Gastroesophageal sphincter (tissue), 3 donors: Measurements from ENCODE around the gene TRAPPC2L.

Experiments used
- EP300 ChIP-seq: sonication (generic); formaldehyde crosslinking; IDR thresholded peaks from one replicate; pipeline ENCODE4 v1.6.1; 2017; ENCODE audit warnings: antibody characterized with exemption, mild to moderate bottlenecking
- POLR2A ChIP-seq, 2 donors: fragments of 450-650 bp; IDR thresholded peaks; one replicate each; pipeline ENCODE4 v1.6.1; 2017; ENCODE audit warnings: antibody characterized with exemption in 2 of 2, mild to moderate bottlenecking in 2 of 2, moderate library complexity in 1 of 2
- TF ChIP-seq, protein P1 (sequence below), 4 experiments: fragments of 200-600 bp in 2 of 4; fragments of 450-650 bp in 2 of 4; sonication (generic) in 1 of 4; IDR thresholded peaks; one replicate each; pipeline ENCODE4 v1.5.1; 2017 to 2019; ENCODE audit warnings: antibody characterized with exemption in 4 of 4, mild to moderate bottlenecking in 2 of 4, moderate library complexity in 2 of 4

DNA sequence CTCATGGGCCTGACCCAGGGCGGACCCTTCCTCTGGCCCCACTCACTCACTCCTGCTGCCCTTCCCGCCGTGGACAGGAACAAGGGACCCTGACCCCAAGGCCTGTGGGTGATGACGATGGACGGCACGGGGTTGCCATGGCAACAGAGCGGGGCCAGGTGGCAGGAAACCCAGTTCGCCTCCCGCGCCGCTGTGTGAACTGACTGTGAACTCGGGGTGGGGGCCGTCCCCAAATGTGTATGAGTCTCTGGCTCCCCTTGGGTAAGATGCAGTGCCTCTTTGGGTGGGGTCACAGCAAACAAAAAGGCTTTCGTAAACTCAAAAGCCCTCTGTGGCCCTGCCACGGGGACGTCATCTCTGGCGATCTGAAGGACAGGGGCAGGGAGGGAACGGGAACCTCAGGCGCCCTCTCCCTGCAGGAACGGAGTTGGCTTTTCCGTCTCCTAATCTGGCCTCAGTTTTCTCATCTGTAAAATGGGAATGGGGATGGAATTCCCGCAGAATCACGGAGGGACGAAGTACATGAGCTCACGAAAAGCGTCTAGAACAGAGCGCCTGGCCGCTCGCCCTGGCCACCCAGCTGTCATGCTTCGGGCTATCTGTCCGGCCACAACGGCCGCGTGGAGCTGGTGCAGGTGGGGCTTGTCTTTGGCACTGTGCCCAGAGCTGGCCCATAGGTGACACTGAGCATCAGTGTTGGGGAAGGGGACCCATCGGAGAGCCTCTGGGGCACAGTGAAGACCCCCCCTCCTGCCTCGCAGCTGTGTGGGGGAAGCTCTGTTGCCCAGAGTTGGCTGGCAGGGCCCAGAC lies 54.4 kb downstream of the TRAPPC2L start:
- TF ChIP-seq, protein P1, sequence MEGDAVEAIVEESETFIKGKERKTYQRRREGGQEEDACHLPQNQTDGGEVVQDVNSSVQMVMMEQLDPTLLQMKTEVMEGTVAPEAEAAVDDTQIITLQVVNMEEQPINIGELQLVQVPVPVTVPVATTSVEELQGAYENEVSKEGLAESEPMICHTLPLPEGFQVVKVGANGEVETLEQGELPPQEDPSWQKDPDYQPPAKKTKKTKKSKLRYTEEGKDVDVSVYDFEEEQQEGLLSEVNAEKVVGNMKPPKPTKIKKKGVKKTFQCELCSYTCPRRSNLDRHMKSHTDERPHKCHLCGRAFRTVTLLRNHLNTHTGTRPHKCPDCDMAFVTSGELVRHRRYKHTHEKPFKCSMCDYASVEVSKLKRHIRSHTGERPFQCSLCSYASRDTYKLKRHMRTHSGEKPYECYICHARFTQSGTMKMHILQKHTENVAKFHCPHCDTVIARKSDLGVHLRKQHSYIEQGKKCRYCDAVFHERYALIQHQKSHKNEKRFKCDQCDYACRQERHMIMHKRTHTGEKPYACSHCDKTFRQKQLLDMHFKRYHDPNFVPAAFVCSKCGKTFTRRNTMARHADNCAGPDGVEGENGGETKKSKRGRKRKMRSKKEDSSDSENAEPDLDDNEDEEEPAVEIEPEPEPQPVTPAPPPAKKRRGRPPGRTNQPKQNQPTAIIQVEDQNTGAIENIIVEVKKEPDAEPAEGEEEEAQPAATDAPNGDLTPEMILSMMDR (IDR thresholded peaks at IDR 0.05), result no peak
- TF ChIP-seq POLR2A (IDR thresholded peaks at IDR 0.05) (no peak), EP300 (no peak)
